OCI-LY3 (cell line): ENCODE measurements around the gene CPEB1.
A peak's percentile ranks its signal among the peaks of the same experiment; 100 is the strongest.

Experiments
- H2AFZ ChIP-seq: fragments of 200-600, 300-600 bp; shearing (Covaris generic); 2 replicates; pipeline ENCODE4 v1.6.0; 2014; ENCODE audit warnings: antibody characterized with exemption, low read depth, low read length
- H3K27ac ChIP-seq: fragments of 200-600, 300-600 bp; sonication (generic); 2 replicates; pipeline ENCODE4 v1.5.1; 2014; ENCODE audit warnings: mild to moderate bottlenecking, low read length, moderate library complexity, mixed read lengths
- H3K27me3 ChIP-seq: fragments of 200-600, 300-600 bp; sonication (generic); 2 replicates; pipeline ENCODE4 v1.6.1; 2014; ENCODE audit warnings: low read depth, low read length, mixed read lengths
- H3K36me3 ChIP-seq: fragments of 200-600, 300-600 bp; sonication (generic); replicated peaks from 2 replicates; pipeline ENCODE3; 2014; ENCODE audit warnings: low read depth, low read length, mixed read lengths
- H3K4me1 ChIP-seq: fragments of 300-600, 200-600 bp; sonication (generic); 2 replicates; pipeline ENCODE4 v1.6.1; 2014; ENCODE audit warnings: low read length, mixed read lengths
- H3K4me2 ChIP-seq: fragments of 200-600, 300-600 bp; sonication (generic); 2 replicates; pipeline ENCODE4 v1.6.1; 2014; ENCODE audit warnings: low read length, mixed read lengths
- H3K4me3 ChIP-seq: fragments of 300-600, 200-600 bp; sonication (generic); 2 replicates; pipeline ENCODE4 v1.5.1; 2014; ENCODE audit warnings: antibody characterized with exemption, mild to moderate bottlenecking, low read length, moderate library complexity
- H3K79me2 ChIP-seq: fragments of 300-600, 200-600 bp; shearing (Covaris generic); 2 replicates; pipeline ENCODE4 v1.6.1; 2014; ENCODE audit warnings: mild to moderate bottlenecking, low read length, mixed read lengths
- H3K9ac ChIP-seq: fragments of 300-600, 200-600 bp; shearing (Covaris generic); 2 replicates; pipeline ENCODE4 v1.6.0; 2014; ENCODE audit warnings: mild to moderate bottlenecking, low read length, moderate library complexity
- H3K9me3 ChIP-seq: fragments of 200-600, 300-600 bp; shearing (Covaris generic); 2 replicates; pipeline ENCODE4 v1.6.1; 2014; ENCODE audit warnings: low read length, mixed read lengths; ENCODE audit not compliant: insufficient read depth
- H4K20me1 ChIP-seq: fragments of 200-600, 300-600 bp; sonication (generic); 2 replicates; pipeline ENCODE4 v1.6.1; 2016; ENCODE audit warnings: low read length, mixed read lengths; ENCODE audit not compliant: insufficient read depth
- EZH2phosphoT487 ChIP-seq: fragments of 200-600 bp; shearing (Covaris generic); IDR thresholded peaks from 2 replicates; pipeline ENCODE4 v1.6.1; 2018; ENCODE audit warnings: antibody characterized with exemption, mixed run types, low read depth
- TF ChIP-seq, protein P1 (sequence below): fragments of 200-600, 300-600 bp; sonication (generic); IDR thresholded peaks from 2 replicates; pipeline ENCODE4 v1.5.1; 2014; ENCODE audit warnings: antibody characterized with exemption, low read length, low read depth

Gene CPEB1

DNA sequence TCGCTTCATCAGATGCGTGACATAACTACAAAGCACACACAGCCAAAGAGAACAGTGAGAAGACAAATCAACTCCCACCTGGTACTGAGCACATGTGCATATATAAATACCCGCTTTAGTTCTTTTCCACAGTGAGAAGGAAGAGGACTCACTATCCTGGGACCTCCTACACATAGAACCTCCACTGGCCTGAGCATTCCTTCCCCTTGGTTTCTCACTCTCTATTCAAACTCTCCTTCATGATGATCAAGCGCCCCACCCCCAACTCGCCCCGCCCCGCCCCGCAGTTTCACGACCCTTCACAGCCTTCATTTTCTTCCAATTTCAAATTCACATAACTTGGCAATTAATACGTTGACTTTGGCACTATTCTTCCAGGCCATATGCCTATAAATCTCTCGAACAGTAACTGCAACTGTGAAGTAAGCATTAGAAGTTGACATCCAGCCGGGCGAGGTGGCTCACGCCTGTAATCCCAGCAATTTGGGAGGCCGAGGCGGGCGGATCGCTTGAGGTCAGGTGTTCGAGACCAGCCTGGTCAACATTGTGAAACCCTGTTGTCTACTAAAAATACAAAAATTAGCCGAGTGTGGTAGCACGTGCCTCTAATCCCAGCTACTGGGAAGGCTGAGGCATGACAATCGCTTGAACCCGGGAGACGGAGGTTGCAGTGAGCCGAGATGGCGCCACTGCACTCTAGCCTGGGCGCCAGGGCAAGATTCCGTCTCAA, 108.0 kb downstream of the CPEB1 start:
- H3K4me1 ChIP-seq: peaks cover 20% of the 10 kb centered on the region
- no peak overlapping the region for H2AFZ ChIP-seq
- H3K4me2 ChIP-seq: peak overlapping the region; percentile 88
- no peaks in the 10 kb centered on the region for H3K9me3 ChIP-seq
- peaks cover 56% of the 10 kb centered on the region for H3K79me2 ChIP-seq
- H3K9ac ChIP-seq: peak overlapping the region; percentile 99
- peak overlapping the region; percentile 71 for H3K27ac ChIP-seq
- peaks cover 47% of the 10 kb centered on the region for H4K20me1 ChIP-seq
- TF ChIP-seq, protein P1, sequence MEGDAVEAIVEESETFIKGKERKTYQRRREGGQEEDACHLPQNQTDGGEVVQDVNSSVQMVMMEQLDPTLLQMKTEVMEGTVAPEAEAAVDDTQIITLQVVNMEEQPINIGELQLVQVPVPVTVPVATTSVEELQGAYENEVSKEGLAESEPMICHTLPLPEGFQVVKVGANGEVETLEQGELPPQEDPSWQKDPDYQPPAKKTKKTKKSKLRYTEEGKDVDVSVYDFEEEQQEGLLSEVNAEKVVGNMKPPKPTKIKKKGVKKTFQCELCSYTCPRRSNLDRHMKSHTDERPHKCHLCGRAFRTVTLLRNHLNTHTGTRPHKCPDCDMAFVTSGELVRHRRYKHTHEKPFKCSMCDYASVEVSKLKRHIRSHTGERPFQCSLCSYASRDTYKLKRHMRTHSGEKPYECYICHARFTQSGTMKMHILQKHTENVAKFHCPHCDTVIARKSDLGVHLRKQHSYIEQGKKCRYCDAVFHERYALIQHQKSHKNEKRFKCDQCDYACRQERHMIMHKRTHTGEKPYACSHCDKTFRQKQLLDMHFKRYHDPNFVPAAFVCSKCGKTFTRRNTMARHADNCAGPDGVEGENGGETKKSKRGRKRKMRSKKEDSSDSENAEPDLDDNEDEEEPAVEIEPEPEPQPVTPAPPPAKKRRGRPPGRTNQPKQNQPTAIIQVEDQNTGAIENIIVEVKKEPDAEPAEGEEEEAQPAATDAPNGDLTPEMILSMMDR: no peak
- no peak for TF ChIP-seq EZH2phosphoT487
- peak overlapping the region; percentile 96 for H3K4me3 ChIP-seq
- H3K27me3 ChIP-seq: peaks cover 4% of the 10 kb centered on the region; the same call in 1 of the 2 replicates
- H3K36me3 ChIP-seq: peaks cover 53% of the 10 kb centered on the region

DNA sequence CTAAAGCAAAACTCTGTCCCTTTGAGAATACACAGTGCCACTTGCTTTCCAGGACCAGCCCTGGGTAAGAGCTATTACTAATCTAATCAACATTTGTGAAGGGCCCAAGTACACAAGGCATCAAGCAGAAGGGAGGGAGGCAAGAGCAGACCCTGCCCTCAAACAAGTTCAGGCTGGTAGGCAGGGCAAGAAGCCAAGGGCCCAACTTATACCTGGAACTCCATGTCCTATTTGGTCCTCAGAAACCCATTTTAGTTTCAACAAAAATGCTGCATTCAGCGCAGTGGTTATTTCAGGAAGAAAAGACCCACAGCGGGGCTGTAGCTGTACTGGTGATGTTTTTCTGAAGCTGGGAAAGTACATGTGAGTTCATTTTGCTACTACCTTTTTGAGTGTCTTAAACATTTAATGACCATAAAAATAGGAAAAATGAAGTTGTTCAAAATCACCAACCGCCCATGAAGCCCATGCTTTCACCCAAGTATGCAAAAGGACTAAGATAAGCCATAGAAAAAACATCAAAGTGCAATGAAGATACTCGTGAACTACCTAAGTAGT, 109.7 kb downstream of the CPEB1 start:
- no peak overlapping the region for H3K9ac ChIP-seq
- peaks cover 57% of the 10 kb centered on the region for H3K36me3 ChIP-seq
- peak overlapping the region; percentile 88 for H3K4me2 ChIP-seq
- TF ChIP-seq, protein P1: no peak
- TF ChIP-seq EZH2phosphoT487: no peak
- H4K20me1 ChIP-seq: peaks cover 52% of the 10 kb centered on the region
- H3K4me3 ChIP-seq: no peak overlapping the region
- no peak overlapping the region for H2AFZ ChIP-seq
- peak overlapping the region; percentile 71; the same call in 1 of the 2 replicates for H3K27ac ChIP-seq
- H3K79me2 ChIP-seq: peaks cover 56% of the 10 kb centered on the region
- no peaks in the 10 kb centered on the region for H3K9me3 ChIP-seq
- peaks cover 20% of the 10 kb centered on the region for H3K4me1 ChIP-seq
- H3K27me3 ChIP-seq: no peaks in the 10 kb centered on the region

DNA sequence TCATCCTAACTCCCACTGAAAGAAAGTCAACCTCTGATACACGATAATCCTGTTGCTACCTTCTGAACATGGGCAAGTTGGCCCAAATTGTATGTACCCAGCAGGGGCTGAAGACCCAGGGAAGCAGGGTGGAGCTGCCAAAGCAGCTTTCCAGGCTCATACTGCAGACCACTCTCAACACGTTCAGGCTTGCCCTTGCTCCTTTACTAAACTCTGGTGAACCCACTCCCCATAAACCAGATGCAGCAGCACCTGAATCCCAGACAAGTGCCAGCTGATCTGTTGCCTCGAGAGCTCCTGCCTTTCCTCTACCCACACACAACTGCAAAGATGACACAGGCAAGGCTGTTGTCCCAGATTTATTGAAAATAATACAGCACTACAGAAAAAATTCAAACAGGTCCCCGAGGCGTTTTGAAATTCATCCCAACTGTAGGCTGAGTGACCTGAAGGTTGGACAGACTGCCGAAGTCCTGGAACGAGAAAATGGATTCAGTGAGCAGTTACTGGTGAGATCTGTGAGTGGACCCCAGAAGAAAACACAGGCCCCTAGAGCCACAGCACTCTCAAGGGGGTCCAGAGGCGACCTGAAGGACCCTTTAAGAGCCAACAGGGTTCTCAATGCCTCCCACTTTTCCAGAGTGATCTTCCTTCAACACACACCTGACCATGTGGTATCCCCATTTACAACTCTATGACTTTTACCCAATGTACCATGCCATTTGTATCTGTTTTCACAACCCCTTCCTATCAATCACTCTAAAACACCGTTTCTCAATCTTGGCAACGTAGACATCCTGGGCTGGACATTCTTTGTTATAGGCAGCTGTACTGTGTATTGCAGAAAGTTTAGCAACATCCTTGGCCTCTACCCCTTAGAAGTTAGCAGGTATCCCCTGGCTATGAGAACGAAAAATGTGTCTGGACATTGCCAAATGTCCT, 110.5 kb downstream of the CPEB1 start:
- H3K27me3 ChIP-seq: no peaks in the 10 kb centered on the region
- peak overlapping the region; percentile 71; the same call in 1 of the 2 replicates for H3K27ac ChIP-seq
- no peak overlapping the region for H3K4me3 ChIP-seq
- H3K9ac ChIP-seq: no peak overlapping the region
- H3K9me3 ChIP-seq: no peaks in the 10 kb centered on the region
- H3K36me3 ChIP-seq: peaks cover 57% of the 10 kb centered on the region
- peaks cover 20% of the 10 kb centered on the region for H3K4me1 ChIP-seq
- no peak overlapping the region for H2AFZ ChIP-seq
- TF ChIP-seq, protein P1: no peak
- no peak for TF ChIP-seq EZH2phosphoT487
- peaks cover 52% of the 10 kb centered on the region for H4K20me1 ChIP-seq
- no peak overlapping the region for H3K4me2 ChIP-seq
- peaks cover 56% of the 10 kb centered on the region for H3K79me2 ChIP-seq
